ENCODE measurements around the gene GPC5.
"Not testable (repeated sequence)": the region's sequence is repeated elsewhere in the genome, so short reads cannot be mapped to it uniquely, and the experiment has no call there.

The GPC5 gene

DNA sequence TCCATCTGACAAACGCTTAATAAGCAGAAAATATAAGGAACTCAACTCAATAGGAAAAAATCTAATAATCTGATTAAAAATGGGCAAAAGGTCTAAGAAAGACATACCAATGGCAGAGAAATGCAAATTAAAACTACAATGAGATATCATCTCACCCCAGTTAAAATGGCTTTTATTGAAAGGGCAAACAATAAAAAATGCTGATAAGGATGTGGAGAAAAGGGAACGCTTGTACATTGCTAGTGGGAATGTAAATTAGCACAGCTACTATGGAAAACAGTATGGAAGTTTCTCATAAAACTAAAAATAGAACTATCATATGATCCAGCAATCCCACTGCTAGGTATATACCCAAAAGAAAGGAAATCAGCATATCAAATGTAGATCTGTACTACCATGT is 1319.4 kb downstream of the GPC5 start:
- no peak for DNase-seq

DNA sequence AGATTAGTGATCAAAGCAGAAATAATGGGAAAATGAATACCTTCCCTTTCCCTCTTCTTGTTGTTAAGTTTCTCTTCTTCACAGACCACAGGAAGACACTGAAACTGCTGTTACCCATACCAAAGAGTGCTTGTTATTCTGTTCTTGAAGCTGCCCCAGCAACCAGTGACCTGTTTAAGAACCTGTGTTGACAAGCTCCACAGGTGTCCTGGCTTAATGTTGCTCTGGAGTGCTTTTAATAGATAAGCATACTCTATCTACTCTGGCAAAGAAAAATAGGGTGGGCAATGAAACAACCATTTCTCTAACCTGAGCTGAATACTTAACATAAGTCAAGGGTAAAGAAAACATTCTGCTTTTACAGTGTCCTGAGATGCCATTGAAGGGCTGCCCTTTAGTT is 1321.4 kb downstream of the GPC5 start:
- no peak for DNase-seq

DNA sequence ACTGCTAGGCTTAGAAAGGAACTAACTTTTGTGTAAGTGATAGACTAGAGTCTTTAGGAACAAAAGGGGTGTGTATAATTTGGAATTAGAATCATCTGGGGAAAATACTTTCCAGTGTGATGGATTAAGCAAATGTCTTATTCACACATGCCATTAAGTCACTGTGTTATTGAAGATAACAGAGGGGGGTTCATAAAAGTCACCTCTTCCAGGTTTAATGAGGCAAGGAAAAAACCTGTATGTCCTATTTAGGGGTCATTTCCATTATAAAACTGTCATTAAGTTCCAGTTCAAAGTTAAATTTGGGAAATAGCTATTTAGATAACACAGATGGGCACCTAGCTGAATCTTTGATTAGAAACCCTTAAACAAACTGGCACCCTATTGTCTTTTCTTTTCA is 1323.2 kb downstream of the GPC5 start:
- DNase-seq: no peak

DNA sequence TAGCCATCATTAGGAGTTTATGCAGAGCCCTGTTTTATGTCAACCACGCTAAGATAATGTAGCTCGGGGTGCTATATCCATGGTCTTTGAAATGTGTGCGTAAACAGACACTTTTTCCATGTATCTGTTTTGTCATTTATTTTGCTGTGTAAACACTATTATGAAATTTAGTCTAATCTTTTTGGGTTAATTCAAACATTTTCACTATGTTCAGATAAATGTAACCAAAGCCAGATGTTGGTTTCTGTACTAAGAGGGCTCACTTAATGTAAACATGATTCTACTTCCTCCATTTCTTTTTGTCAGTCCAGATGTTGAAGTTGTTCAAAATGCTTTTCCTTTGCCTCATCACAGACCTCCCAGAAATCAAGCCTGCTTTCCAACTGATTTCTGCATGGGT is 1328.7 kb downstream of the GPC5 start:
- no peak for DNase-seq

DNA sequence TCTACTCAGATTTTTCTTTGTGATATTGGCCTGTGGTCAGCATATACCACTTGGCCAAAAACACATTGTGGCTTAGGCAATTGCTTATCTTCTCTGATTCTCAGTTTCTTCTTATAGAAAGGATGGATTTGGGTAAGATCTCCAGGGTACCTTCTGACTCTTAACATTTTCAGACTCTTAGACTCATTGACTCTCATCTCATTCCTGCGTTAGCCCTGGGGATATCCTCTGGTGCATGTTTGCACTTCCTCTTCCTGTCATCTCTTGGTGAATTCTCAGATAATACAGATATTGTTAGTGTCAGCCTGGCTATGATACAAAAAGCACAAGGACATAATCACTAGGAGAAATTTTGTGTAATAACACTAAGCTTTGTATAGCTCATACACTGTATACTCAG is 1335.6 kb downstream of the GPC5 start:
- DNase-seq: no peak

DNA sequence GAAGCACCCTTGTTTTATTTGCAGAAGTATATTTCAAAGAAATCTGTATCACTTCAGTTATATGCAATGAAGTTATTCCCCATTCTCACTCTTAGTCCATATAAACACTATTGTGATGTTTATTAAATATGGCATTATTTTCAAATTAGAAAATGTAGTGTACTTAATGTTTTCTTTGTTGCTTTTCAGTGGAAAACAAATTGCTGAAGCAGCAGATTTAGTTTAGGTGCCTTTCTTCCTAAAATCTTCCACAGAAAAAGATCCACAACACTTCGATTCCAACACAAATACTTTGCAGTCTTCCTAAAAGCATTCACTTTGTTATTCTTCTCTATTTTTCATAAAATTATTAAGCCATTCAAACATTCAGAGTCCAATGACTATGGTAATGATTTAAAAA is 1336.1 kb downstream of the GPC5 start:
- no peak for DNase-seq

DNA sequence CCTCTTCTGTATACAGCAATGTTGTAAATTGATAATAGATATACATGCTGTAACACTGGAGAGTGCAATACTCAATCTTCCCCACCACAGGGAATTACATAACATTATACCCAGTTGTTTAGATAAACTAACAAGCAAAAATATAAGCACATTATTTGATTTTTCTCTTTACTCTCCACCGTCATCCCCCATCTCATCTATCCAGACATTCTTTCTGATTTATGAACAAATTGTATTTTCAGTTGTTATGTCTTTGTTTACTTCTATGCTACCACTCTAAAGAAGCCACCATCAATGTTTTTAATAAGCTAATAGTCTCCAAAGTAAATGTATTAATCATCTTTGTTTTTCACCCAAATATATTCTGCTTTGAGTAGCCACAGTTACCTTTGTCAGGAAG is 1337.5 kb downstream of the GPC5 start:
- DNase-seq: no peak

DNA sequence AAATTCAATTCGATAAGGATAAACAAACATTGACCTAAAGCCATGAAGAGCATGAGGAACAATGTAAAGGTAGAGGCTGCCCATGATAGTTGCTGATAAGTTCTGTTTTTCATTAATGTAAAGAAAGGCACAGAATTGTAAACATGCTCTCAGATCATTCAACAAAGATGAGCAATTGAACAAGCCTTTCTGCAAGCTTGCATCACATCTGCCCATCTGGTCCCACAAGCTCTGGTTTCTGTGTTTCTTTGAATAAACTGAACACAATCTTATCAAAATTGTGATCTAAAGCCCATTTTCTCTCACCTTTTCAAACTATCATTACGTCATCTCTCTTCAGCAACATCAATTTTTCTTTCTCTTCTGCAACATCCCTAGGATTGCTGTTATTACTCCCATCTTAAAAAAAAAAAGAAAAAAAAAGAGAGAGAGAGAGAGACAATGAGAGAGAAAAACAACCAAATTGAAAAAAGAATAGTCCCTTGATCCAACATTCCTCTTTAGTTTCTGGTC is 1340.9 kb downstream of the GPC5 start:
- DNase-seq: no peak

DNA sequence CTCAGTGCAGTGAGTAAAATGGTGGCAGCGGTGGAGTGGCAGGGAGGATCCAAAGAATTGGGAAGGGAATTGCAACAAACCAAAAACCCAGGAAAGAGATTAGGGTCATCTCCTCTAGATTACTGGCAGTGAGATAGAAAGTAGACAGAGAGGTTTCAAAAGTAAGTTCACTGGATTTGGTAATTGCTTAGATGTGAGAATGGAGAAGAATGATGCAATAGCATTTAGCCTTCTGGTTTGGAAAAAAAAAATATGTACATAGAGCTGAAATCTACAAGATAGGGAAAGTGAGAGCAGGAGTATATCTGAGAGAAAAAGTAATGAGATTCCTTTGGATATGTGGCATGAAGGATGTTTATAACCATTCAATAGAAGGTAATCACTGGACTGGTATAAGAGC is 1345.6 kb downstream of the GPC5 start:
- no peak for DNase-seq

DNA sequence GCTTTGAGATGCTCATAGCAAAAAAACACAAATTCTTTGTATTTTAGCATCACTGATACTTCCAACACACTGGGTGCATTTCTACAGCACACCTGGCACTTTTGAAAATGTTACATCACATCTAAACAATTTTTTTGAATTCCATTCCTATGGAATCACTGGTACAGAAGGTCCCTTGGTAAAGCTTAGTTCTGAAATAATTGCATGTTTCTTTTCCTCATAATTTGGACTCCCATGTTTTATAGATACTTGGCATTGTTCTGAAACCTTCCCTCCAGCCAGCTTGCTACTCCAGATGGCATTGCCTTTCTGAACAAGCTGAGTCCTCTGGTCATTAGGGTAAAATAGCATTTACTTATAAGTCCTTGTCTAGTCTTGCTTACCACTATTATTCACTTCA is 1346.8 kb downstream of the GPC5 start:
- no peak for DNase-seq

DNA sequence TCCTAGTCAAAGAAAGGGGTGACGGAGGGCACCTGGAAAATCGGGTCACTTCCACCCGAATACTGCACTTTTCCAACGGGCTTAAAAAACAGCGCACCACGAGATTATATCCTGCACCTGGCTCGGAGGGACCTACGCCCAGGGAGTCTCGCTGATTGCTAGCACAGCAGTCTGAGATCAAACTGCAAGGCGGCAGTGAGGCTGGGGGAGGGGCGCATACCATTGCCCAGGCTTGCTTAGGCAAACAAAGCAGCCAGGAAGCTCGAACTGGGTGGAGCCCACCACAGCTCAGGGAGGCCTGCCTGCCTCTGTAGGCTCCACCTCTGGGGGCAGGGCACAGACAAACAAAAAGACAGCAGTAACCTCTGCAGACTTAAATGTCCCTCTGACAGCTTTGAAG is 1354.3 kb downstream of the GPC5 start:
- DNase-seq: not testable (repeated sequence)

DNA sequence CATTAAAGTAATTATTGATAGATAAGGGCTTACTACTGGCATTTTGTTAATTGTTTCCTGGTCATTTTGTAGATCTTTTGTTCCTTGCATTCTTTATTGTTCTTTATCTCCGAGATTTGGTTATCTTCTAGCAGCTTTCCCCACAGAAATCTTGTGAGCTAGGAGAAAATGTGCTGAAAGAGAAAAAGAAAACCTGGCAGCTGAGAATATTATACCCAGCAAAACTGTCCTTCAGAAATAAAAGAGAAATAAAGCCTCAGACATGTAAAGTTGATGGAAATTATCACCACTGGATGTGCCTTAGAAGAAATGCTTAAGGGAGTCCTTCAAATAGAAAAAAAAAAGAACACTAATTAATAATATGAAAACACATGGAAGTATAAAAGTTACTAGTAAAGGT is 1363.3 kb downstream of the GPC5 start:
- DNase-seq: no peak

DNA sequence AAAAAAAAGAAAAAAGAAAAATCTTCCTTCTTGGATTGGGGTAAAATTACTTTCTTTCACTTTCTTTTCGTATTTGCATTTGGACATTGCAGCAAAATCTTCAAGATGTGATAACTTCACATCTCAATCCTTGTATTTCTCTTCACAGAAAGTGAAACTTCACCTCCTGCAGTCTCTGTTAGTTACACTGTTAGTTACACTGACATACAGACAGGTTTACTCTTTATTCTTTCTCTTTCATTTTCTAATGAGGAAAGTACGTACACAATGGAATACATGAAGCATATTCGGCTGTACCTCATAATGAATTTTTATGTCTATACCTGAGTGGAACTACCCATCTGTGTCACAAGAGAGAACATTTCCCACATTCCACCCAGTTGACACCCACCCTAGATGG is 1369.0 kb downstream of the GPC5 start:
- DNase-seq: no peak

DNA sequence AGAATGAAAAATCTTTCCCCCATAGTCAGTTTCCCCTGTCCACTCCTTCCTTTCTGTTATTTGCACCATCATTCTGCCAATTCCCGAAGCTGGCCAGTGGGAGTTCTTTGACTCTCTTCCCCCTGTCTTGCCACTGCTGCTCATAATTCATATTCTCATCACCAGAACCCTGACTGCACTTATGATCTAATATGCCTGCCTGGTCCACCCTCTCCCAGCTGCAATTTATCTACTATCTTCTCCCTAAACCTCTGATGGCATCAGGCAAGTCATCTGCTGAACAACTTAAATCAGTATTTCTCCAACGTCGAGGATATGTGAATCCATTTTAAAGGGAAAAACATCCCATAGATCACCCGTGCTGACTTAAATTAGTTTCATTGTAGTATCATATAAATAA is 1370.2 kb downstream of the GPC5 start:
- no peak for DNase-seq

DNA sequence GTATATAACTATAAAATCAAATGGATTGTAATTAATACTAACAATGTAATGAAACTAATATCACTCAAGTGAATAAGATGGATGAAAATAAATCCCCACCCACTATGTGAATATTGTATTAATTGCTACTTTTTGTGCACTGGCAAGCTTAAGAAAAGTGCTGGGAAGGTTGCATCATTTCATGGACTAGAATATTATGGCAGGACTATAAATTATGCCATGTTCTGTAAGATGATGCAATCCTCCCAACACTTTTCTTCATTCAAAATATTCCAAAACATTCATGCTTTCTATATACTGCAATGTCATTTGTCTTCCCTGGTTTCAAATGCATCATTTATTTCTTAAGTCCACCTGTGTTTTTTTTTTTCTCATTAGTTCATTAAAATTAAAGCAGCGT is 1370.6 kb downstream of the GPC5 start:
- DNase-seq: no peak

DNA sequence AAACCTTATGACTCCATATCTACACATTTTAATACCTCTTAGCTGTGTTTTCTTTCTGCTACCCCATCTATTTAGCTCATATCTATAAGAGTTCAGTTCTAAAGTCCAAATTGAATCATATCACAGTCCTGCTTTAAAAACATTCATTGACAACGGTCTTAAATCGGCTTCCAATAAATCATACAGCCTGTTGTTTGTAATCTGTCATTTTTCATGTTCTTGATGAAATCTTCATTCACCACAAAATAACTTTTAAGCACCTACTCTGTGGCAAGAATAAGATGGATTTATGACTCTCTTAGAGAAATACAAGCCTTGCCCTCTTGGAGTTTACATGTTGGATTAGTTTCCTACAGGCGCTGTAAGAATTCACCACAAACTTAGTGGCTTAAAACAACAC is 1377.2 kb downstream of the GPC5 start:
- no peak for DNase-seq

DNA sequence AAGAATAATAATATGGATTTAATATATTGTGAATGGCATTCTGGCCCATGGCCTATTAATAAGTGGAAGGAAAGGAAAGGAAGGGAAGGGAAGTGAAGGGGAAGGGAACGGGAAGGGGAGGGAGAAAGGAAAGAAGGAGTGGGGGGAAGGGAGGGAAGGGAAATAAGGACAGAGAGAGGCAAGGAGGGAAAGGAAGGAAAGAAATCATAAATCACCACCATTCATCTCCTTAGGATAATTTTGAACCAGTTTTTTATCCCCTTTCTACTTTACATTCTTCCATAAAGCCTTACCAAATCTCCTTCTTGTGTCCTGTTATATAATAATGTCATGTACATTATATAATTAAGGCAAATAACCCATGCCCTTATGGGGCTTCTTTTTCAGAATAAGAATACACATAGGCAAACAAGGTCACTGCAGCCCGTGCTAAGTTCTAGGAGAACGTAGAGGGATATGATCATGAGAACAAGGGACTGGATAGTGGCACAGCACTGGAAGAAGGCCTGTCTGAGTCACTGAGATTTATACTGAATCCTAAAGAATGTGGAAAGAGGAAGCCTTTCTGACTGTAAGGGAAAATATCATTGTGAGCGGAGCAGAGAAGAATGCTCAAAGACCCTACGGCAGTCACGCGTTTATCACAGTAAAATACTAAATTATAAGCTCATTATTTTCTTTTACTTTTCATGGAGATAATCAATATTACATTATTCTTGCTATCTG is 1383.7 kb downstream of the GPC5 start:
- no peak for DNase-seq

DNA sequence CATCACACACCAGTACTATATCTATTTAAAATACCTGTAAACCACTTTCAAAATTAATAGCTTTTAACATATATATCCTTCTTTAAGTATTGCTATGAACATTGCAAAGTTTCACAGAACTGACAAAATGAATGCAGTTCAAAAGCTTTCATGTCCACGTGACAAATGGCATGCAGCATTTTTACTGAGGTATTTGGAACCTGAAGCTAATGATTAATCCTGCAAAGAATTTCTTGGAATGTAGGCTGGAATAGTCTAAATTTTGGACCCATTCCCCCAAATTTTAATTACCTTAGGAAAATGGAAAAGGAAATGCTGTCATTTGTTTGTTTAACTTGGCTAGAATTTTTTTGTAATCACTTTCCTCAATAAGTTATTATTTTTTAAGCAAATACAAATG is 1404.4 kb downstream of the GPC5 start:
- DNase-seq: no peak

DNA sequence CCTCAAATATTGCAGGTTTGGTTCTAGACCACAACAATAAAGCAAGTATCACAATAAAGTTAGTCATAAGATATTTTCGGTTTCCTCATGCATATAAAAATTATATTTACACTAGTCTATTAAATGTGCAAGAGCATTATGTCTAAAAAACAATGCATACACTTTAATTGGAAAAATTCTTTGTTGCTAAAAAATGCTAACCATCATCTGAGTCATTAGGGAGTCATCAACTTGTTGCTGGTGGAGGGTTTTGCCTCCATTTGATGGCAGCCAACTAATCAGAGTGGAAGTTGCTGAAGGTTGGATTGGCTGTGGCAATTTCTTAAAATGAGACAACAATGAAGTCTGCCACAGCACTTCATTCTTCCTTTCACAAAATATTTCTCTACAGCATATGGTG is 1405.9 kb downstream of the GPC5 start:
- no peak for DNase-seq

DNA sequence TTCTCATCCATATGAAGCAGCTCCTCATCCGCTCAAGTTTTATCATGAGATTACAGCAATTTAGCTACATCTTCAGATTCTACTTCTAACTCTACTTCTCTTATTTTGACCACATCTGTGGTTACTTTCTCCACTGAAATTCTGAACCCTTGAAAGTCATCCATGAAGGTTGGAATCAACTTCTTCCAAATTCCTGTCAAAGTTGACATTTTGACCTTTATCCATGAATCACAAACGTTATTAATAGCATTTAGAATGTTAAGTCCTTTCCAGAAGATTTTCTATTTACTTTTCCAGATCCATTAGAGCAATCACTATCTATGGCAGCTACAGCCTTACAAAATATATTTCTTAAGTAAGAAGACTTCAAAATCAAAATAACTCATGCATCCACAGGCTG is 1406.5 kb downstream of the GPC5 start:
- no peak for DNase-seq

DNA sequence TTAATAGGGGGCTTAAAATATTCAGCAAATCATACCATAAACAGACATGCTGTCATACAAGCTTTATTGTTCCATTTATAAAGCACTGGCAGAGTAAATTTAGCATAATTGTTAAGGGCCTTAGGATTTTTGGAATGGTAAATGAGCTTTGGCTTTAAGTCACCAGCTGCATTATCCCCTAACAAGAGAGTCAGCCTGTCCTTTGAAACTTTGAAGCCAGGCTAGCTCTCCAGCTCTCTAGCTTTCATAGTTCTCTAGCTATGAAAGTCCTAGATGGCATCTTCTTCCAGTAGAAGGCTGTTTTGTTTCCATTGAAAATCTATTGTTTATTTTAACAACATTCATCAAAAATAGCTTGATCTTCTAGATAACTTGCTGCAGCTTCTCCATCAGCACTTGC is 1407.3 kb downstream of the GPC5 start:
- DNase-seq: no peak

DNA sequence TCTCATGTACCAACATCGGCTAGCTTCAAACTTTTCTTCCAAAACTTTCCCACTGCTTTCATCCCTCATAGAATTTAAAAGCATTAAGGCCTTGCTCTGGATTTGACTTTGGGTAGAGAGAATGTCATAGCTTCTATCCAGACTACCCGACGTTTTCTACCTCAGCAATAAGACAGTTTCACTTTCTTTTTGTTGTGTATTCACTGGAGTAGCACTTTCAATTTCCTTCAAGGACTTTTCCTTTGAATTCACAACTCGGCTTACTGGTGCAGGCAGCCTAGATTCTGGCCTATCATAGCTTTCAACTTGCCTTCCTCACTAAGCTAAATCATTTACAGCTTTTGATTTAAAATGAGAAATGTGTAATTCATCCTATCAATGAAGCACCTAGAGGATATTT is 1407.8 kb downstream of the GPC5 start:
- no peak for DNase-seq

DNA sequence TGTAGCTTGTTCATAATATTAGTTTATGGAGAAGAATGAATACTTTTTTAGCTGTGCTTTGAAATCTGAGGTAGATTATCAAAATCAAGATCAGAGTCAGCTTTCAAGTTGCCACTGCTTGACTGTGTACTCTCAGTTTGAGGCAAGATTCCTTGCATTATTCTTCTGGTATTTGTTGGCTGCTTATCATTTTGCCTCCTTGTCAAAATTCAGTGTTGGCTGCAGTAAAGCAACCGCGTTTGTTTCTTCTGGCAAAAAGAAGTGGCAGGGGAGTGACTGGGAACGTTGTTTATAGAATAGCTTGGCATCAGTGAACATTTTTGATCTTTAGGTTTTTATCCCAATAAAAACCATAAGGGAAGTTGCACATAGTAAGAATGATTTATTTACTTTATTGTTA is 1408.9 kb downstream of the GPC5 start:
- no peak for DNase-seq

DNA sequence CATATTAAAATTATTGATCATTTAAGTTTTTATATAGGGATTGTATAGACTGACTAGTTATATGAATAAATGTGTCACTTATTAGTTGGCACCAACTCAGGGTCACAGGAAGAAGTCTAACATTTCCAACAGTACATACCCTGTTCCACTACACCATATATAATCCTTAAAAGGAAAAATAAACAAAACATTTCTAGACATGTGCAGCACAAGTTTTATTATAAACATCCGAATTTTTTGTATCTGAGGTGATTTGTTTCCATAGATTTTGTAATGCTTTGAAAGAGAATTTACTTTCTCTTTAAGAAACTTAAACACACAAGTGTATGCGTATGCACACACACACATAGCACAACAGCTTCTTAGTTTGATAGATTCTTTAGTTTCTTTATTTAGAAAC is 1409.5 kb downstream of the GPC5 start:
- no peak for DNase-seq

DNA sequence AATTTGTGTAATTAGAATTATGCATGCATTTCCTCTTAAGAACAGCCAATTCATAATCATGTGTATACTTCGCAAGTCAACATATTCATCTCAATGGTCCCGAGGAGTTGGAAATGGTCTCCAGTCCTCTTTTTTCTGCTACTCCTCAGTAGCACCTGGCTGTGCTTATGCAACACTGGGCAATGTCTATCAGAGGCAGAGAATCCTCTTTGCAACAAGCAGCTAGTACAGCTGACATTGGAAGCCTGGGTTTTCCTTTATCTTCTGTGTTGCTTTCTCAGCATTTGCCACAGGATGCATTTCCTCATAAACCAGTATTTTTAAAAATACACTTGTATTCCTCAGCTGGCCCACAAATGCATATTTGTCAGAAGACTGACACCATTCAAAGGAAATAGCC is 1422.9 kb downstream of the GPC5 start:
- no peak for DNase-seq

DNA sequence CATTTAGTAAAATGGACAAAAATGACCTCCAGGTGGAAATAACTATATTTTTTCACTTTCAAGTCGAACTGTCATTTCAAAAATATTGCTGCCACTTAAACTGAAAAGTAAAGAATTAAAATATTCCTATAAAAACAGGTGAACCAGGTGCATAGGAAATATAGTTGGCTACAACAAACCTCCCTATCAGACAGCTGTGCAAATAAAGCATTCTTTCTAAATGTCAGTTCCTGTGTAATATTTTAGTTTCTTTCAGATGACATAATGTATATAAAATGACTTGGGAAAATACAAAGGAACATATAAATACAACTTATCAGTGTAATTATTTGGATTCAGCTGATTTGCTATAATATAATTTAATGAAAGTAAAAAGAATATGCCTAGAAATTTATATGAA is 1424.6 kb downstream of the GPC5 start:
- no peak for DNase-seq

Measured in stimulated activated CD4-positive, alpha-beta T cell treated with anti-CD3 and anti-CD28 coated beads, Interleukin-15, amount 100 ng/mL, for 24 hours (primary cell).